NCI-H524 (cell line): ENCODE results near the gene IGSF8.

Experiments
- DNase-seq, 2 experiments: peaks; one replicate each; lab custom pipeline; 2025; lab: John Stamatoyannopoulos, UW

IGSF8 gene

DNA sequence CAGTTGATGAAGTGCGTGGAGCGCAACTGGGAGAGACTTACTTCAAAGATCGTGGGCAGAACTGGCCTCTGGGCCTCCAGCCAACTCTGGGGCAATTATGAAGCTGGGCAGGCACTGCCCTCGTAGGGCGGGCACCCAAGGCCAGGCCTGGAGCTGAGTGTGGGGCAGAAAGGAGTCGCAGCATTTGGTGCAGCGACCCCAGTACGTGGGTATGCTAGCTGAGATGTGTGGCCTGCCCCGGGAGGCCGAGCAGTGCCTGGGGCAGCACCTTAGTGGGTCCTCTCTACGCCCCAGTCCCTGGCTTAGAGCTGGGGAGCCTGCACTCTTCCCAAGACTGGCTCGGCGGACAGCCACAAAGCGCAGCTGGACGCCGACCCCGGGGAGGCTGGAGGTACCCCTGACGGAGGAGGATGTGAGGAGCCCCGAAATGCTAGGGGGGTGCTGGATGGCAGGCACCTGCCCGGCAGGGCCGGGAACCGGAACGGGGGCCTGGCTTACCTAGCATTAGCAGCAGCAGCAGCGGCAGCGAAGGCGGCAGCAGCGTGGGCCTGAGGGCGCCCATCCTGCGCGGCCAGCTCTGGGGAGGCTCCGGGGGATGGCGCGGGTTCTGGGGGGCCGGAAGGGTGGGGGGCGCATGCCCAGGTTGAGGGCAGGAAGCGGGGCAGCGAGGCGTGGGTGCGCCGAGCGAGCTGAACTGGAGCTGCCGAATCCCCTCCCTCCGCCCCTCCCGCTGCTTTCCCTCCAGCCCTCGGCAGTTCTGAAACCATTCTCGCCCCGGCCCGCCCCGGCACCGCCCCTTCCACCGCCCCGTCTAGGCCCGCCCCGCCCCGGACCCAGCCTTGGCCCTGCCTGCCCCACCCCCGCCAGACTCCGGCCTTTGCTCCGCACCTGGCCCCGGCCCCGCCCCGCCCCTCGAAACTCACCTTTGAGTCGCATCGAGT lies at the start of gene IGSF8:
Gene IGSF8, minus strand, starts transcription at position 709 of the 941 bp plus-strand sequence. Its CDS starts 147 bp downstream, at position 562.
- DNase-seq, result peak; percentile 39 to 71

DNA sequence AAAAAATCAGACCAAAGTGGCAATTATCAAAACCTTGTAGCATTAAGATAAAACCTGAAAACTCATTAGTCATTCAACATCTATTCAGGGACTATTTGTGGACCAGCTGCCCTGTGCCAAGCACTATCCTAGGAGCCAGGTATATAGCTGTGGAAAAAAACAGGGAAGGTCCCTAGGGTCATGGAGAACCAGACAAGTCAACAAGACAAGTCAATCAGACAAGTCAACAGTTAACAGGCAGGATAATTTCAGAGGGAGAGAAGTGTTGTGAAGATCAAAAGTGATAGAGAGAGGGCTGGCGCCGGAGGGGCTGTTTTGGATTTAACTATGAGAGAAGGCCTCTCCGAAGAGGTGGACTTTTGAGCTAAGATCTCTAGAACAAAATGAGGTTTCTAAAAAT lies 49.7 kb upstream of the IGSF8 start:
- no peak for DNase-seq

DNA sequence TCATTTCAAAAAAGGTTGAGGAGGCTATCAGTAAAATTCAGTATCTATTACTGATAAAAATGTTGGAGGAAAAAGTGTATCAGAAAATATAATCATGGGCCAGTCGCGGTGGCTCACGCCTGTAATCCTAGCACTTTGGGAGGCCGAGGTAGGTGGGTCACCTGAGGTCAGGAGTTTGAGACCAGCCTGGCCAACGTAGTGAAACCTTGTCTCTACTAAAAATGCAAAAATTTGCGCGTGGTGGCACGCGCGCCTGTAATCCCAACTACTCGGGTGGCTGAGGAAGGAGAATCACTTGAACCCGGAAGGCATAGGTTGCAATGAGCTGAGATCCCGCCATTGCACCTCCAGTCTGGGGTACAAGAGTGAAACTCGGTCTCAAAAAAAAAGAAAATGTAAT lies 47.7 kb upstream of the IGSF8 start:
- DNase-seq, result no peak

DNA sequence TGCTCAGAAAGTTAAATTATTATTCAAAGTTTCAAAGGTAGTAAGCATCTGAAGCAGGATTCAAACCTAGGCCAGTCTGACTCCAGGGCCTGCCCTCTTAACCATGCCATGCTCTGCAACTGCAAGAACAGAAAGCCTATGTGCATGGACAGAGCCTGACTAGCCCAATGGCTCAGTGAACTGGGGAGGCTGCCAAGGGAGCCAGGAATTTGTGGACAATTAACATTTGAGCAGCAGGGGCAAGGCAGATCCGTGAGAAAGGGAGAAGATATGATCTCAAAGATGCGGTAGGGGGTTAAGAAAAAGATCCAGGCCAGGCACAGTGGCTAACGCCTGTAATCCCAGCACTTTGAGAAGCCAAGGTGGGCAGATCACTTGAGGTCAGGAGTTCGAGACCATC lies 46.5 kb upstream of the IGSF8 start:
- no peak for DNase-seq

DNA sequence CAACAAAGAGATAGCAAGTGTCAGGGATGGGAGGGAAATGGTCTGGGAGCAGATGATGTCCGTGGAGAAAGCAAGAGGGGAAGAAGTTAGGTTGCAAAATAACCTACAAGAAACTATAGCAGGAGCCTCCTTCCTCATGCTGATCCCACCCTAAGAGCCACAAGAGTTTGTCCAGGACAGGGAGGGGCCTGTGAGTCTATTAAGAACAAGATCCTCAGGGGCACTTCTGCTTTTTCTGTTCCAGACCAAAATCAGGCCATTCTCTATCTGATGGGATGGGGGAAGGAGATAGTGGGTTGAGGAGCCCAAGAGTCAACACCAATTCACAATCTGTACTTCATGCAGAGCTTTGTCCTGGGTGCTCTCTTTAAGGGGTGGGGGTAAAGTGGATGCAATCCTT lies 45.3 kb upstream of the IGSF8 start:
- DNase-seq, result no peak

DNA sequence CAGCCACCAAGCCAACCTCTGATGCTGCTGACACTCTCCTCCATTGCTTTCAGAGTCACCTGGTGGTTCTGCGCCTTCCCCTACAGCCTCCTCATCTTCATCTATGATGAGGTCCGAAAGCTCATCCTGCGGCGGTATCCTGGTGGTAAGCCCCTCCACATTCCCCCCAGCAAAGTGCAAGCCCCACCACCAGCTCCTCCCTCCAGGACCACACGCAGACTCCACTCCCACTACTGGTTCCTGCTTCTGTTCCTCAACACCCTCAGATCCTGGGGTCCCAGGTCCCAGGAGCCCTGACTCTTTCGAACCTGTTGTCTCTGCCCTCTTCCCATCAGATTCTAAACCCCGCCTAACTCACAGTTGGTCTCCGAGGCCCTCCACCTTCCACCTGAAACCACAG lies 41.4 kb upstream of the IGSF8 start:
- DNase-seq, result no peak

- no peak for DNase-seq
Observed at GRCh38 chr1:160137216-160137862, 38.9 kb upstream of the IGSF8 start.

- no peak for DNase-seq
Observed at GRCh38 chr1:160136926-160137200, 38.4 kb upstream of the IGSF8 start.

GRCh38 chr1:160136121-160136925 lies 37.9 kb upstream of the IGSF8 start:
- no peak for DNase-seq

GRCh38 chr1:160134791-160135572 lies 36.6 kb upstream of the IGSF8 start:
- DNase-seq, result no peak

DNA sequence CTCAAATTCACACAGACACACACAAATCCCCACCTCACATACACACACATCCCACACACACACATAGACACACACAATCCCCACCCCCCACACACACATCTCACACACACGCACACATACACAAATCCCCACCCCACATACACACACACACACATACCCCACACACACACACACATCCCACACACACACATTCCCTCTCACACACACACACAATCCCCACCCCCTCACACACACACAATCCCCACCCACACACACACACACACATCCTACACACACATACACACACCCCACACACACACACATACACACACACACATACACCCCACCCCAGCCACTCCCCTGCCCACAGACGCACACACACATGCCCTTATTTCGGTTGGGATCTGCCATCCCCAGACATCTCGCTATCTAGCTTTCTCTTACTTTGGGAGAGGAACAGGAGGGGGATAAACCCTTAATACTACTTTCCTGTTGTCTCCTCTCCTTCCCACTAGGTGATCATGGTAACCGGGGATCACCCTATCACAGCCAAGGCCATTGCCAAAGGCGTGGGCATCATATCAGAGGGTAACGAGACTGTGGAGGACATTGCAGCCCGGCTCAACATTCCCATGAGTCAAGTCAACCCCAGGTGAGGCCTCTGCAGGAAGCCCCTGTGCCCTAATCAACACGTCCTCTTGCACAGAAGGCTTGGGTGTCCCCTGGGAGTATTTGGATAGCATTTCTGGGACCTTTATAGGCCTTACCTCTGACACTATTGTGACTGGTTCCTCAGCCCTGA lies 35.8 kb upstream of the IGSF8 start:
- no peak for DNase-seq

DNA sequence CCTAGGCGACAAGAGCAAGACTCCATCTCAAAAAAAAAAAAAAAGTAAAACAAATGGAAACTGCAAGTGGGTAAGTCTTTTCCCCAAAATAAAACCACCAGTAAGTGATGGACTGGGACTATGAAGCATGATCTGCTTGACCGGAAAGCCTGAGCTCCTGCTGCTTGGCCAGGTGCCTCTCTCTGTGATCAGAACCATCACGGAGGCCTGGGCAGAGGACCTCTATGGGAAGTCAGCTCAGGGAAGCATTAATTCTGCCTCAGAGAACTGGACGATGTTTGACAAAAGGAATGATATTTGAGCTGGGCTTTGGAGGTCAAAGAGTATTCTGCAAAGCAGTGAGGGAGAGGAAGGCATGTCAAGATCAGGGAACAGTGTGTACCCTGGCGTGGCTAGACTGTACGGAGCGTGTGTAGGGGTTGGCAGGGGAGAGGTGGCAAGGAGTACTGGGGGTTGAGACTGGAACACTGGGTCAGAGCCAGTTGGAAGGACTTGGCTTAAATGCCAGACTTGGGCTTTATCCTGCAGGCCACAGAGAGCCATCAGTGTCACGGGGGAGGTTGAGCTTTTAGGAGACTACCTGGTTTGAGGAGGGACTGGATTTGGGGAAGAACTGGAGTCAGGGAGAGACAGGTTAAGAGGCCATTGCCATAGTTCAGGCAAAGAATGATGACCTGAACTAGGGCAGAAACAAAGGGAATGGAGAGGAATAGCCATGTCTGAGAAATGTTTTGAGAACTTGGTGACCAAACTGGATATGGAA lies 33.6 kb upstream of the IGSF8 start:
- DNase-seq, result no peak

GRCh38 chr1:160130939-160131338 lies 32.5 kb upstream of the IGSF8 start:
- DNase-seq, result no peak

DNA sequence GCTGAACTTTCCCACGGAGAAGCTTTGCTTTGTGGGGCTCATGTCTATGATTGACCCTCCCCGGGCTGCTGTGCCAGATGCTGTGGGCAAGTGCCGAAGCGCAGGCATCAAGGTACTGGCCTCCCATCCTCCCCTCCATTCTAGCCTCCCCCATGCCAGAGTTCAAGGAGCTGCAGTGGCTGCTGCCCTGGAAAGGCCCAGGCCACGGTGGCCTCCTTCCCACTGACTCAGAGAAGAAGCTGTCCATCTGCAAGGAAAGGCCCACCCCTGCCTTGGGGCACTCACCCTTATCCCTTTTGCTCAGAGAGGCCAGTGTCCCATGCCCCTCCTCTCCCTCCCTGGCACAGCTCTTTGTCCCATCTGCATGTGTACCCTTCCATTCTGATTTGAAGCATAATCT lies 32.1 kb upstream of the IGSF8 start:
- DNase-seq, result no peak

- DNase-seq, result no peak
Observed at GRCh38 chr1:160129966-160130365, 31.5 kb upstream of the IGSF8 start.

DNA sequence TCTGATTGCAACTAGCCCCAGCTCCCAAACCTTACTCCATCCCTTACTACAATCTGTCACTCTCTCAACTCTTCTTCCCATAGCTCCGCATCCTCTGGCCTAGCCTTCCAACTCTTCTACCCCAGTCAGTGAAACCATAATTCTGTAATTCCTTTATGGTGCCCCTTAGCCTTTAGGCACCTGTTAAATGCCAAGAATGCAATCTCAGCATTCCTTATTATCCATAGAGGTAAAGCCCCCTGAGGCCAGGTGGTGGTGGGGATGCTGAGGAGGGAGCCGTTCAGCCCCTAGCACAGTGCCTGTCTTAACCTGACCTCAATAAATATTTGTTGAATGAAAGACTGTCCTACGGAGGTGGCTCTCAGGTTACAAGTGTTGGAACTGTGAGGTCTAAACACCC lies 31.1 kb upstream of the IGSF8 start:
- no peak for DNase-seq

DNA sequence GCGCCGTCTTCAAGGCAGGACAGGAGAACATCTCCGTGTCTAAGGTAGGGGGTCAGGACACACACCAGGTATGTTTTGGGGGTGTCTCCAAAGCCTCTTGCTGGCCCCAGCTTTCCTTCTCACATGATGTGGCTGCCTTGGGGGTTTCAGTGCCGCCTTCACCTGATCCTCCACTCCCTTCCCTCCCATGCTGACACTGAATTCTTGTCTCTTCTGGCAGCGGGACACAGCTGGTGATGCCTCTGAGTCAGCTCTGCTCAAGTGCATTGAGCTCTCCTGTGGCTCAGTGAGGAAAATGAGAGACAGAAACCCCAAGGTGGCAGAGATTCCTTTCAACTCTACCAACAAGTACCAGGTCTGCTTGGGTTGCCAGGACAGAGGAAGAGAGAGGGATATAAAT lies 30.6 kb upstream of the IGSF8 start:
- no peak for DNase-seq

- no peak for DNase-seq
Observed at GRCh38 chr1:160128636-160129035, 30.2 kb upstream of the IGSF8 start.

DNA sequence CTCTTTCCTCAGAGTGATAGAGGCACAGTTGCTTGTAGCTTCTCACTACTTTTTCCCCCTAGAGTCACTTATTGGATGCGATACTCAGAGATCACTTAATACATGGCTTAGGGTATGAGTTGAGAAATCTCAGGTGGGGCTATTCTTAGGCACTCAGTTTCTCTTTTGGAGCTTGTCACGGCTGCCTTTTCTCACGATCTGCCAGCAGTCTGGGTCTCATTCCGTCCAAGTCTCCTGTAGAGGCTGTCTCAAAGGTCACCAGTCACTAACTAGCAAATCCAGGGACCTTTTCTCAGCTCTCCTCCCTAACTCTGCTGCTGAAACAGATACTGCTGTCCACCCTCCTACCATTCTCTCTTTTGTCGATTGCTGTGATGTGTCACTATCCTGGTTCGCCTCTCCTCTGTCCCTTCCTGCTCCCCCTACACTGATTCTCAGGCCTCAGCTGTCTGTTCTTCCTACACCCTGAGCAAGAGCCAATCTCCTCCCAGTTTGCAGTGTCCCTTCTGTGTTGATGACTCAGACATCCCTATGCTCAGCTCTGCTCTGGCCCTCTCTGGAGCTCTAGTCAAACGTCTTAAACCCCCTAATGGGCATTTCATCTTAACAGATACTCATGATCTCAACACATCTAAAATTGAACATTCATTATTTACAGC lies 29.6 kb upstream of the IGSF8 start:
- no peak for DNase-seq

DNA sequence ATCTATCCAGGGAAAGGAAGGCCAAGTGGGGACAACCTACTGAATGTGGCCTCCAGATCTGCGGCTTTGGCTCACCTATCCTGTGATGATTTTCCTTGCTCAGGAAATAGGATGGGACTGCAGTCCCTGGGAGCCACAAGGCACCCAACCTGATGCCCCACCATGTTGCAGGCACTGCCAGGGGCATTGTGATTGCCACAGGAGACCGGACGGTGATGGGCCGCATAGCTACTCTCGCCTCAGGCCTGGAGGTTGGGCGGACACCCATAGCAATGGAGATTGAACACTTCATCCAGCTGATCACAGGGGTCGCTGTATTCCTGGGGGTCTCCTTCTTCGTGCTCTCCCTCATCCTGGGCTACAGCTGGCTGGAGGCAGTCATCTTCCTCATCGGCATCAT lies 29.0 kb upstream of the IGSF8 start:
- no peak for DNase-seq
